Measurements from ENCODE around the gene SPDYE17.
"Not testable (repeated sequence)": the region's sequence is repeated elsewhere in the genome, so short reads cannot be mapped to it uniquely, and the experiment has no call there.

The SPDYE17 gene

DNA sequence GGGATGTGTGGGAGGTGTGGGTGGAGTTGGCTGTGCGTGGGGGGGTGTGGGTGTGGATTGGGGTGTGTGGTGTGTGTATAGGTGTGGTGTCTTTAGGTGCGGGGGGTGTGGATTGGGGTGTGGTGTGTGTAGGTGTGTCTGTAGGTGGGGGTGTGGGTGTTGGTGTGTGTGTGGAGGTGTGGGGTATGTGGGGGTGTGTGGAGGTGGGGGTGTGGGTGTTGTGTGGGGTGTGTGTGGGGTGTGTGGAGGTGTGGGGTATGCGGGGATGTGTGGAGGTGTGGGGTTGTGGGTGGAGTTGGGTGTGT is 33.9 kb downstream of the SPDYE17 start:
- DNase-seq, result no peak

GRCh38 chr7:76997381-76998284 is 34.5 kb downstream of the SPDYE17 start:
- no peak for DNase-seq

- not testable (repeated sequence) for DNase-seq
Observed at GRCh38 chr7:76996932-76997331, 35.2 kb downstream of the SPDYE17 start.

- DNase-seq, result not testable (repeated sequence)
Observed at GRCh38 chr7:76994286-76994685, 37.9 kb downstream of the SPDYE17 start.

GRCh38 chr7:76993831-76994230 is 38.3 kb downstream of the SPDYE17 start:
- not testable (repeated sequence) for DNase-seq

GRCh38 chr7:76992871-76993270 is 39.3 kb downstream of the SPDYE17 start:
- DNase-seq, result not testable (repeated sequence)

DNA sequence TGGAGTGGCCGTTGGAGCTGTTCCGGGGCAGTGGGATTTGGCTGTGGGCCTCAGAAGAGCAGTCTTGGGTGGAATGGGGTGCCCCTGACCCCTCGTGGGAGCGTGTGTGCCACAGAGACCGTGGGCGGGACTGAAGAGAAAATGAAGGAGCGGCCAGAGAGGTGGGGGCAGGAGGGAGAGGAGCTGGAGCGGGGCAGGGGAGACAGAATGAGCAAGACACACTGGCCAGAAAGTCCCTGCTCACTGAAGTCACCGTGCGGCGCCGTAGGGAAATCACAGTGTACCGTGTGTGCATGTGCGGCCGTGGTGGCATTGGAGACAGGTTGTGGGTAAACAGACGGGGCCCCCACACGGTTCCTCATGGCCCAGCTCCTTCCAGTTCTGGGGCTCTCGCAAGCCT is 40.0 kb downstream of the SPDYE17 start:
- not testable (repeated sequence) for DNase-seq

GRCh38 chr7:76990202-76990601 is 42.0 kb downstream of the SPDYE17 start:
- not testable (repeated sequence) for DNase-seq

GRCh38 chr7:76985924-76986717 is 46.0 kb downstream of the SPDYE17 start:
- not testable (repeated sequence) for DNase-seq

DNA sequence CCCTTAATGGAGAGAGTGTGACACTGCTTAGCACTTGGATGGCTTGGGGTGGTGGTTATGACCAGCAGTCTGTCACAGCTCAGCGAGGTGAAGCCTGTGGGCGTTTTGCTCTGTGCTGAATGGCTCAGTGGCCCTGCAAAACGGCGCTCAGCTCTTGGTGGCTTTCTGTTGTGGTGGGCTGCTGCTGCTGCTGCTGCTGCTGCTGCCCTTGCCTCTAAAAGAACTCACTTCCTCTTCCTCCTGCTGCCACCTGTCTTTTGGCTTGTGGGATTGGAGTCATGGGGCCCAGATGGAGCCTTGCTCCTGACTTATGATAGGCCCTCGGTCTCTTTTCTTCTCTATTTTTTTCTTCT is 47.4 kb downstream of the SPDYE17 start:
- not testable (repeated sequence) for DNase-seq

- not testable (repeated sequence) for DNase-seq
Observed at GRCh38 chr7:76983937-76984783, 48.0 kb downstream of the SPDYE17 start.

GRCh38 chr7:76983333-76983732 is 48.8 kb downstream of the SPDYE17 start:
- not testable (repeated sequence) for DNase-seq

DNA sequence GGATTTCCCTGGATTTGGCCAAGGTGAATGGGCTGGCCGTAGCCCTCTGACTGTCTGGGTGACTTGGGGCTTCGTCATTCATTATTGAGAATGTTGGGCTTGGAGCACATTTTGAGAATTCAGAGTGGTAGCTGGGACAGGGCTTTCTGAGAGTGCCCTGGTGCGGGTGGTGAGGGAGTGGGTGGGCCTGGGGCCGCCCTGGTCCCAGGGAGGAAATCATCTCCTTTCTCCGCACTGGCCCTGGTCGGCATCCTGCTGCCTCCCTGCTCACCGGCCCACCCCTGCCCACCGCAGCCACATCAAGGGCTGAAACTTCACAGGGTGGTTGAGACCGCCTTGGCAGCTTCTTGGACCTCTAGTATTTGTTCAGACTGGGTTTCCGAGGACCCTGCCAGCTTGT is 49.7 kb downstream of the SPDYE17 start:
- not testable (repeated sequence) for DNase-seq

DNA sequence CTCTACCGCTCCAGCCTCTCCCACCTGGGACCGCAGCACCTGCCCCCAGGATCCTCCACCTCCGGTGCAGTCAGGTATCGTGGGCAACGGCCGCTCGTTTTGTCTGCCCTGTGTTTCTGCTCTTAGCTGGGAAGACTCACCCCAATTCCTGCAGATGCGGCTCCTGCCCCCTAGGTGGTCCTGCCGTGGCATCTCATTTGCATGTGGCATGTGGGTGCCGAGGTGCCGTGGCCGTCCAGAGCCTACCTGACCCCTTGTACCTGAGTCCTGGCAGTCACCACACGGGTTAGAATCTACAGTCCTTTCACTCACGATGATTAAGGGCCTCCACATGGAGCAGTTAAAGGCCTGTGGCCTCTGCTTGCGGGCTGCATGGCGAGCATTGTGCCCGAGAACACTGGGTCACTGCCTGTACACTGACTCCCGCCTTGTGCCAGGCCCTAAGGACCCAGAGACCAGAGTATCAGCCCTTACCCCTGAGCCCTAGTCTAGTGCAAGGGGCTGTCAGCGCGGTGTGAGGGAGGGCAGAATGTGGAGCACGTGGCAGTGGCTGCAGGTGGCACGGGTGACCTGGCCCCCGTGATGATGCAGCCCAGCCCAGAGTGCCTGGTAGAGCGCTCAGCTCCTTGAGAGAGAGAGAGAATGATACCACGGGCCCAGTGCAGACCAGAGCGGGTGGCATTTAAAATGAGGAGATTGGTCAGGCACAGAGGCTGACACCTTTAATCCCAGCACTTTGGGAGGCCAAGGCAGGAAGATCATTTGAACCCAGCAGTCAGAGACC is 50.8 kb downstream of the SPDYE17 start:
- not testable (repeated sequence) for DNase-seq

DNA sequence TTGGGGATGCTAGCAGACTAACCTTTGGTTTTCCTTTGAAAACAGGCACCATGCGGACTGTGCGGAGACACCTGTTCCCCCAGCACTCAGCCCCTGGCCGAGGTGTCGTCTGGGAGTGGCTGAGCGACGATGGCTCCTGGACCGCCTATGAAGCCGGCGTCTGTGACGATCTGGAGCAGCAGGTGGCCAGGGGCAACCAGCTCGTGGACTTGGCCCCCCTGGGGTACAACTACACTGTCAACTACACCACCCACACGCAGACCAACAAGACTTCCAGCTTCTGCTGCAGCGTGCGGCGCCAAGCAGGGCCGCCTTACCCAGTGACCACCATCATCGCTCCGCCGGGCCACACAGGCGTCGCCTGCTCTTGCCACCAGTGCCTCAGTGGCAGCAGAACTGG is 51.6 kb downstream of the SPDYE17 start:
- DNase-seq, result not testable (repeated sequence)

GRCh38 chr7:76977761-76978367 is 54.3 kb downstream of the SPDYE17 start:
- DNase-seq, result not testable (repeated sequence)

DNA sequence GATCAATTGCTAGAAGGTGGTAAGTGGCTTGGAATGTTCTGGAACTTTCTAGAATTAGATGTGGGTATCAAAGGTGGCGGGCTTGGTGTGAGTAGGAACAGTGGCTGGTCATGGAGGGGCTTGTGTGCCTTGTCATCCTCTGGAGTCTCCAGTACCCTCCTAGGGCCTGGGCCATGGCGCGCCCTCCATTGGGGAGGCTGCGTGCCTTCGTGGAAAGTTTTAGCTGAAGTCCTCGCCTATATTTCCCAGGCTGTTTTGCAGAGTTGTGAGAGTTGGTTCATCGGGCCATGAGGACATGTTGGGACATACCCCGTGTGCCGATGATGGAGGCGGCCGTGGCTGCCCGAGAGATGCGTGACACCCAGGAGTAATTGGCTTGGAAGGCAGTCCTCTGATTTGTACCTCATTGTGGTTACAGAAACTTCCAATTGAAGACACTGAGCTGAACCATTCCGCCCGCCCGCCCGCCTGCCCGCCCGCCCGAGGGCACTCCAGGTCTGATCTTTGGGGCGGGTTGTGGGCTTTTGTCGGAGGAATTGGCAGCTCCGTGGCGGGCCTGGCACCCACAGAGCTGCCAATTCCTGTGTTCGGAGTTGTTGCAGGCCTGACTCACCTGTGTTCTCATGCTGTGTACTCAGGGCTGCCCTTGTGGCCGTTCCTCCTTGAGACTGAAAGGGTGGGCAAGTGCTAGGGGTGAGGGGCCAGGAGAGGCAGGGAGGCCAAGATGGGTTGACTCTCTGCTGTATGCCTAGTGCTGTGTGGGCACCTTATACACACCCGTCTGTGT is 57.2 kb downstream of the SPDYE17 start:
- not testable (repeated sequence) for DNase-seq

DNA sequence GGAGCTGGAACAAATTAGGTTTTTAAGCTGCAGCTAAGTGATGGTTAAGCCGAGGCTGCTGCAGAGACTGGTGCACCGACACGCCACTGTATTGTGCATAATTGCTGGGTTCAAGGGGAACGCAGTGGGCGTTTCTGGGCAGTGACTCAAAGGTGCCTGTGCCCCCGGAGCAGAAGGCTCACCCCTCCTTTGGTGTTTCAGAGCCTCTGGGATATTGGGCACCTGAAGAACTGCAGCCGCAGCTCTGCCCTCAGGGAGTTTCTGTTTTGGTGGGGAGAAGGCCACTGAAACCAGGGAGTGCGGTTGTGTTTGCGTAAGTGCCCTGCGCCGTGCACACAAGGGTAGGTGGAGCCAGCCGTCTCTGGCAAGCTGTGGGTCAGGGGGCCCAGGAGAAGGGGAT is 57.8 kb downstream of the SPDYE17 start:
- DNase-seq, result not testable (repeated sequence)

GRCh38 chr7:76972391-76972790 is 59.8 kb downstream of the SPDYE17 start:
- DNase-seq, result not testable (repeated sequence)

Data from SHP77 (cell line).